M059J (cell line): ENCODE measurements around the gene HSF5. TPM values are rescaled to one million over a fixed set of nuclear protein-coding genes. Genes with fewer than 3 reads are reported as not detected.
A peak's percentile ranks its signal among the peaks of the same experiment; 100 is the strongest.

Experiments
- DNase-seq: peaks from one replicate; pipeline ENCODE4 v3.0.0-alpha.2; 2012; ENCODE audit warnings: low read depth
- total RNA-seq: library from RNA; depleted of rRNA; stranded (reverse); fragments of >200 nt; shearing (Covaris generic); gene quantifications from 2 replicates; pipeline ENCODE4 v1.2.3, GENCODE V29; 2014

The HSF5 gene
- total RNA-seq, 1 experiment from 2014 or later: not detected

DNA sequence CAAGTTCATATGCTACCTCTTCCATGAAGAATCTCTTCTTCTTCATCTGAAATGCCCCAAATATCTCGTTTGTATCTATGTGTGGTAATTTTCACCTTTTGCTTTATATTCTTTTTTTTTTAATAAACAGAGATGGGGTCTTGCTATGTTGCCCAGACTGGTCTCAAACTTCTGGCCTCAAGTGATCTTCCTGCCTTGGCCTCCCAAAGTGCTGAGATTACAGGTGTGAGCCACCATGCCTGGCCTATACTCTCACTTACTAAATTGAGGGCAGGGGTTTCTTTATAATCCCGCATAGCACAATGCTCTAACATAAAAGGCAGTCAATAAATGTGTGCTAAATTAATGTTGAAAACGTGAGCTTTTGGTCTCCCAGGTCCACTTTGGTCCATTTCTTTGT, 101.5 kb downstream of the HSF5 start:
- no peak for DNase-seq

DNA sequence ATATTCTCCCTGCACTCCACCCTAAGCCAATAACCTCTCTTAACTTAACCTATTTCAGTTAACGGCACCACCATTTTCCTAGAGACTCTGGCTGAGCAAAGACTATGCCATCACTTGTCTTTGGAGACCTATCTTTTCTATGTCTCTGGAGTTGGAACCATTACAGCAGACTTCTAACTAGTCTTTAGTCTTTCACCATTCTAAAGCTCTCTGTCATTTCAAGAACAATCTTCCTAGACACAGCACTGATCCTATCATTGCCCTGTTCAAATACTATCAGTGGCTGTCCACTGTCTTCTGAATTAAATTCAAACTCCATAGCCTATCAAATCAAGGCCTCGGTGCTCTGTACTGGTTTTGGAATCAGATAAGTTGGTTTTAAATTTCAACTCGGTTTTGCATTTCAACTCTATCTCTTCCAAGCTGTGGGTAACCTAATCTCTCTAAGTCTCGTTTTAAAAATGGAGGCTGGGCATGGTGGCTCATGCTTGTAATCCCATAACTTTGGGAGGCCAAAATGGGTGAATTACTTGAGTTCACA, 102.8 kb downstream of the HSF5 start:
- DNase-seq: no peak

DNA sequence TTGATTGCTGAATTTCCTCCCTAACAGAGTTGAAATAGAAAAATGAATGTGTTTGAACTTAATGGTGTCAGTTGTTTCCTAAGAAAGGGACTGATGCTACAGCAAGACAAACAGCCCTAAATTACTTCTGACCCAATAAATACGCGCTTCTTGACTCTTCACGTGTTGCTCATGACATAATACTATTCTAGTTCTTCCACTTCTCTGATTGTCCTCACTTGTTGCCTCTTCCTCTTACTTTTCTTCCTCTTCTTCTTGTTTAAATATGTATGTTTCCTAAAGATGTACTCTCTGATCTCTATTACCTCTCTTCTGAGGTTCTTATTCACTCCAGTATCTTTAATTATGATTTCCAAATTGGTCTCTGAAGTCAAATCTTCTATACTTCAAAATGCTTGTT, 103.3 kb downstream of the HSF5 start:
- DNase-seq: no peak

DNA sequence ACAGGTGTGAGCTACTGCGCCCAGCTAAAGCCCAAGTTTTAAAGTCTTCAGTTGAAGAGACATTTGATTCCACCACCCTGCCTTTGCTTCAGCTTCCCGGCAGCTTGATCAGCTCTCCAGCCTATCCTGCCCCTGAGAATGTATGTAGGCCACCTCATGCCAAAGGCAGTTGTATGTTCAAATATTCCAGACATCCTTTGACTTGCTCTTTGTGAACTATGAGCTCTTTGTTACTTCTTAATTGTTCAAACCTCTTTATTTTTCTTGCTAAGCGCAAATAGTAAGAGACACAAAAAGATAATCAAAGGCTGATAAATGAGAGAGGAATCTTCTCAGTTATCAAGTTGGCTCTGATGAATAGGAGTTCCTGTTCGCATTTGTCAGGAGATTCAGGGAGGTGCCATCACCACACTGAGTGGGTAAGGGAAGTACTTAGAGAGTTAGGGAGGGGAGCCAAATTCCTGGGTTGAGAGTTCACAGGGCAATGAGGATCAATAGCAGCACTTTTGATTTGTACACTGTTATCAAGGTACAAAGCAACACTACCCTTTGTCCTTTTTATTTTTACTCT, 104.2 kb downstream of the HSF5 start:
- DNase-seq: no peak

DNA sequence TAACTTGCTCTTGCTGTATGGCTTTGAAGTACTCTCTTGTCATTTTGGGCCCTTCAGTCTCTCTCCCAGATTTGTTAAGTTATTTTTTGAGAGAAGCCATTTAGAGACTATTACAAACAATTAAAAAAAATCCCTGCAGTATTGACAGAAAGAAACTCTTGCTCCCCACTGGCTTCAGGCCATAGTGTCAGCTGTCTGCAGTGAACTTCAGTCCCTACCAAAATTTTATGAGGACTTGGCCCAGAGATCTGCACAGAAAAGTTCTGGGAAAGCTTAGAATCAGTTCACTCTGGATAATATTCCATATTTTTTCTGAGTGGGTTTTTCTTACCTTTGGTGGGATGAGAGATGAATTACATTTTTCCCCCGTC, 105.4 kb downstream of the HSF5 start:
- no peak for DNase-seq

DNA sequence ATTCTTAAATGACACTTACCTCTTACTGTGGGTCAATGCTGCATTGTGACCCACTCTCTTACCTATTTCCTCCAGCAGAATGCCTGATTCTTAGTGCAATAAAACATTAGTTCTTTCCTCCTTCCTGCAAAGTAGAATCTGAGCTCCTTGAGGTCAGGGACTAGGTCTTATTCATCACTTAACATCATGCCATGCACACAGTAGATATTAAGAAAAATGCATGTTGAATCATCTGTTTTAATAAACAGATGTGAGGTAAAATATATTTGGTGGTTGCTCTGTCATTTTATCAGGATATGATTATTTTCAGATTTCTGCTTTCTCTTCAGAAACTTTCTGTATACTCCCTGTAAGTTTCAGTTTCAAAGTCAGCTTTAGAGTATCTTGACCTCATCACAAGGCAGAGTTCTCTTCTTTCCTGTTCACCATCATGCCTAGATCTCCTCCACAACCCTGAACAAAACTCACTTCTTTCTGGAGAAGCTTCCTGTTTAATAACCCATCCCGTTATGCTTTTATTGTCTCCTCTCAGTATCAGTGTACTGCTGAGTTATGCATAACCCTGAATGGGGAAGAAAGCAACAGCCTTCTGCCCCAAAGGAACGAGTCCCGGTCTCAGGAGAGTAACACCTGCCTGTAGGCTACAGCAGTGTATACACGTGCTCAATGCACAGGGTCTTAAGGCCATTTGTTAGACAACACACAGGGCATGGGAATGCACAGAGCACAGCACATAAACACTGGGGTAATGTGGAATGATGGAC, 105.9 kb downstream of the HSF5 start:
- no peak for DNase-seq

DNA sequence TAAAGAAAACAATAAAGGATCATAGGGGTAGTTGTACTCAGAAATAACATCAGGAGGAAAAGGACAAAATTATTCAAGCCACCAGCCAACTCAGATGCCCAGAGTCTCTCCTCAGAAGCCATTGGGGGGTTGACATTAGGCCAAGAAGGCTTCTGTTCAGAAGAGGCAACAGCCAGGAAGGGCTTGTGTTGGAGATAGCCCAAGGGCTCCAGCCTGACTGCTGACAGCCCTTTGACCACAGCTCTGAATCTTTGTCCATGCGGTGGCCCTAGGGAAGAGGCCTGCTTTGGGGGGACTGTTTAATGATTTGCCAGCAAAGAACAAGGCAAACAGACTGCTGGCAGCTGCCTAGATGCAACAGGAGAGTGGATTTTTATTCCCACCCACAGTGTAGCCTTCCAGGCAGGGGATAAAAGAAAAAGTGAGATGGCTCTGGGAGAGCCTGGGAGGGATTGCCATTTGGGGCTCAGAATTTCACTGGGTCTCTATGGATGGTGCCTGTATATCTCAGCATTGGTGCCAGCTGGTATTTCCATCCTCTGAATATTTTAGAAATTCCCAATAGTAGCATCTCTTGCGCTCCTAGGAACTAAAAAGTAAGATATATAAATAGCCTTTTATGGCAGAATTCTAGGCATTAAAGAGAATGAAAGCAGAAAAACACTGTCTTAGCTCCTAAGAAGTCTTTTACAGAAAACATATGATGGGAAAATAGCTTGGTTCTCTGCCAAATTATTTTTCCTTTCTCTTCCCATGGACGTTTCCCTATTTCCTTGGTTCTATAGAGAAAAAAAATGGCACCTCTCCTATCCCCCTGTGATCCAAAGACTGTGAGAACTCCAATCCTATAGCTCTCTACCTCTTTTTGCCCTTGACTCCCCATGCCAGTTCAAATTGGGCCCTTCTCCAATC, 106.8 kb downstream of the HSF5 start:
- DNase-seq: peak; percentile 30

DNA sequence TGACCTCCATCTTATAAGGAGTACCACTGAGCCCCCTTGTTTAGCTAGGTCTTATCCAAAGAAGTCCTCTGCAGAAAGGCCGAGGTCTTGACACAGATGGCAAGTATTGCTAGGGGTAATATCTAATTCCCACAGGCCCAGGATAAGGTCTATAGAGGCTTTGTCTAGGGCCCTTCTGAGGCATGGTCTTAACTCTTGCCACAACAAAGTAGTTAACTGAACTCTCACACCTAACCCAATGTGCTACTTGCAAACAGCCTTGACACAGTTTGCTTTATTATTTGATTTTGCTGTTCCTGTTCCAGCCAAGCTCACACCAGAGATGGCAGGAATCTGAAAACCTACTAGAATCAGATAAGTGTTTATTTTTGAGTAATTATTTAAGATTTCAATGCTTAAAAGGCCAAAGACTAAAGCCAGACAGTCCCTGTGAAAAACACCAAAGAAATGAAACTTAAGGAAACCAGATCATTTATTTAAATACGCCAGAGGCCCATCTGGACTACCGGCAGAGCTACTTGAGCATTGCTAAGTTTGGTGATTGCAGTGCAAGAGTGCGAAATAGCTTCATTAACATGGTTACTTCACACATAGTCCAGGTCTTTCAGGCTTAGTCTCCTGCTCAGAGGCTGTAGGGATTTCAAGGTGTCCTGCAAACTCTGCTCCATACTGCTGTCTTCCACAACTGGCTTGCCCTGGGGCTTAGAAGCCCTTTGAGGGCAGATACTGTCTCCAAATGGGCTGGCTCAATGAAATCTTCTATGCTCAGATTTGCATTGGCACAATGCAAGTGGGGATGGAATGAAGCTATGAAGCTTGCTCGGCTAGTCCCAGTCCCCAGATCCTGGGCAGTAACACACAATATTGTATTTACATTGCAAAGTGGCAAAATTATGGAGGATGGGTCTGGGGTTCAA, 107.7 kb downstream of the HSF5 start:
- no peak for DNase-seq

DNA sequence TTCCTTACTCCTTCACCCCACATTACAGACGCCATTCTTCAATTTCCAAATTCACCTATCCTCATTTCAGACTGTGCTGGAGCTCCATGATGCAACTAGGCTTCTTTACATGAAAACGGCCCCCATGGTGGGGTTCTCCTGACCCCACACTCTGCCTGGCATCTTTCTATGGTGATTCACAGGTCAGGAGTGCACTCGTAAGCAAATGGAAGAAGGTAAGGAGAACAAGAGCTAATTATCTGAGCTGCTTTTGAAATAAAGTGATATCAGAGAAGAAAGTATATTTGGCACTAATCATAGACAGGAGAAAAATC, 108.7 kb downstream of the HSF5 start:
- DNase-seq: no peak

DNA sequence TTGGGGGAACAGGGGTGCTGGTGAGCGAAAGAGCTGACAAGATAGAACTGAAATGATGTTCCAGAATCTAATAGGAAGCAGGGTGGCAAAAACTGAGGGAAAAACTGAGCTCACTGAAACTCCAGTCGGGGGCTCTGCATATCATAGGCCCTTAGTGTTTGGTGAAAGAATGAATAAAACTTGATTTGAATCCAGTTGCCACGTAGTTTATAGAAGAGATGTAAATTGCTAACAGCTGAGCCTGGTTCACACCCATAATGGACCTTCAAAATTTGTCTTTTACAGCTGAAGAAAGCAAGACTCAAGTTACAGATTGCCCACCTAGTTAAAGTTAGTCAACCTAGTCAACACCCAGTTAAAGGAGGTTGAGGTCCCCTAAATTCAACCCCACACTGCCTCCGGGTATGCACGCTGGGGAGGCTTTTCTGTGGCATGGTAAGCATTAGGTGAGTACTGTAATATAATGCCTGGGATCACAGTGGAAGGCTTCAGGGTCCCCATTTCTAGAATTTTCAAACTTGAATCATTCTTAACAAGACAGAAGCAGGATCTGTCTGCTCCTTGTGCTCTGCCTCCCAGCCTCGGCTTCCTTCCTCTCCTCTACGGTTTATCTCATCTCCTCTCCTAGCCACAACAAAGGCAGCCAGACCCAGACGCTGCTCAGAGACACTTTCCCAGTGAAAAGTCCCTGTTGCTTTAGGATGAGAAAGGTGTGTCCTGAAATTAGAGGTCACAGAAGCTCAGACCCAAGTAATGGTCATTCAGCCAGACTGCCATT, 109.3 kb downstream of the HSF5 start:
- DNase-seq: no peak

DNA sequence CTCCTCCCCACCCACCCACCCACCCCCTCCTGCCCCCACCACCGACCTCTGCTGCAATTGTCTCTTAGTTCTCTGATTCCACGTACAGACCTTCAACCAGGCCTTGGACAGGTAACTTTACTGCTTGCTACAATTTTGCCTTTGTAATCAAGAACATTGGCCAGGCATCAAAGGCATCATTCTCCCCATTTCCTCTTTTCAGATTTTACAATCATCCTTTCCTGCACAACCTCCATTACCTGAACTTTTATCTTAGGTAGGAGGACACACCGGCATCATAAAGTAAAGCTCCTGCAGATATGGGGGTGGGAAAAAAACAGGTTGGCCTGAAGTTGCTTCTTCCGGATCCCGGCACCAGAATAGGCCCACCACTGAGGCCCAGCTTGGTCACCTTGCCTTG, 110.5 kb downstream of the HSF5 start:
- DNase-seq: no peak

DNA sequence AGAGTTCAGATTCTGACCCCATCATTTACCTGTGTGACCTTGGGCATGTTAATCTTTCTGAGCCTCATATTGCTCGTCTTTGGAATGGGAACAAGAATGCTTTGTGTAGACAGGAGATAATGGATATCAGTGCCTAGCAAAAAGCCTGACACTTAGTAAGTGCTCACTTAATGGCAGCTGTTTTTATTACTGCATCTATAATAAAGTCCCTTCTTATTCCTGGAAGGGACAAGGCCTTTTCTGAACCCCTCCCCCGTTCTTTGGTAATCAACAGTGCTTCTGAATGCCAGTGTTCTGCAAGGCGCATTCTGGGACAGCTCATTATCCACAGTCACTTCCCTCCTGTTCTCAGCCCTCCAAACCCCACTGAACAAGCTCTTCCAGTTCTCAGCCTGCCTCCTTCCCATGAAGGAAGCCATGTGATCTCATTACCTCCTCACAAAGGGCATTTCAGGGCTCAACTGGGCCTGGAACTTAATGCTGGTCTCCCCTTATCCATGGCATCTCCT, 111.1 kb downstream of the HSF5 start:
- DNase-seq: no peak

DNA sequence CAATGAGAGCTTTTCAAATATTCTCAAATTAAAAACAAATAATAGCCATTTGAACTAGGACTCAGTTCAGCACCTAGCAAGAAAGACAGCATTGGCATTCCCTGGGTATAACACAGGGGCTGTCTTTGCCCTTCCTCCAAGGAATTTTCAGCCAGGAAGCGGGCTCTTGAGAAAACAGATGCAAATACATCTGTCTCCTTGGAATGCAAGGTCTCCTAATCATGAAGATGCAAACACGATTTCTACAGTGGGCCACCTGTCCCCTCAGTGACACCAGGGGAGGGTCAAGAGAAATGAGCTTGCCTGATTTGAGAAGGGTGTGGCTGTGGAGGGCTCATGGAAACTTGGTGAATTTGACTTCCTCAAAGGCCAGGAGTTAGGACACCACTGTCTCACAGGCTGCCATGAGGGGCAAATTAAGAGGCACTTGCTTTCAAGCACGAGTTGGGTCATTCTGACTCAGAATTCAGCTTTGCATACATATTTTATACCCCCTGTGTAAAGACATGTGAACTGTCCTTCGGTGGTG, 111.7 kb downstream of the HSF5 start:
- DNase-seq: no peak

DNA sequence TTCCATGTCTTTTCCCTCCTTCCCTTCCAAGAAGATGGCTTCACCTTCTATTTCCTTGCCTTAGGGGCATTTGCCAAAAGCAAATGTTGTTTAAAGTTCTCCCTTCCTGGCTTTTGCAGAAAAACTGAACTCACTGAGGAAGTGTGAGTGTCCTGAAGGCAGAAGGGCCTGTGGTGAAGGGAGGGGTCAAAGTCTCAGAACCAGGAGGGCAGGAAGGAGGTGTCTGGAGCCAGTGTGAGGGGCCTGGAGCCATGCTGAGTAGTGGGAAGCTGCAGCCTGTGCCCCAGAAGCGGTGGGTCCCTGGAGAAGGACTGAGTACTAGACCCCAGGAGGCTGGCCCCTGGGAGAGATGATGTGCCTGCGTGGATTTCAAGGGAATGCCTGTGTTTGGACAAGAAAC, 112.4 kb downstream of the HSF5 start:
- no peak for DNase-seq

DNA sequence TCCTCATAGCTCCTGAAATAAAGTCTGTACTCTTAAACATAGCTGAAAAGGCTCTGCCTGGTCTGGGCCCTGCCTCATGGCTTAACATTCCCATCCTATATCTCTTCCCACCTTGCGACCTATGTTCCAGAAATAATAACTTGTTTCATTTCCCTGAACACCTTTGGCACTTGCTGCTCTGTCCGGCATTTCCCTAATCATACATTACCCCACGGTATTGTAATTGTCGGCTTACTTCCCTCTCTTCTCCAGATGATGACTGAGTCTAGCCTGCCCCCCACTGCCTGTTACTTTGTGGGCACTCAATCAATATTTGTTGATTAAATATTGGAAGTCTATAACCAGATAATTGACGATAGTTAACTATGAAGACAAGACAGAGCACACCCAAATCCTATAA, 113.0 kb downstream of the HSF5 start:
- no peak for DNase-seq

DNA sequence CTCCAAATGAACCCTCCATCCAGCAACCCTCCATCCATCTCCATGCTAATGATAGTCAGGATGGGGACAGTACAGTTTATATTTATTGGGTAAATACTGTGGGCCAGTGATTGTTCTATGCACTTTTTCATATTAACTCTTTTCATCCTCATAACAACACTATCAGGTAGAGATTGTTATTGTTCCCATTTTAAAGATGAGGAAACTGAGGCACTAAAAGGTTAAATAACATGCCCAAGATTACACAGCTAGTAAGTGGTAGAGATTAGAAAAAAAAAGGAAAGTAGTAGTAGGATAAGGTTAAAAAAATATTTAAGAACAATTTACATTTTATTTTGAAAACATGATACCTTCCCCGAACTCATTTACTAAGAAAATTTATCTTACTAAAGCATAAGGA, 114.3 kb downstream of the HSF5 start:
- no peak for DNase-seq

DNA sequence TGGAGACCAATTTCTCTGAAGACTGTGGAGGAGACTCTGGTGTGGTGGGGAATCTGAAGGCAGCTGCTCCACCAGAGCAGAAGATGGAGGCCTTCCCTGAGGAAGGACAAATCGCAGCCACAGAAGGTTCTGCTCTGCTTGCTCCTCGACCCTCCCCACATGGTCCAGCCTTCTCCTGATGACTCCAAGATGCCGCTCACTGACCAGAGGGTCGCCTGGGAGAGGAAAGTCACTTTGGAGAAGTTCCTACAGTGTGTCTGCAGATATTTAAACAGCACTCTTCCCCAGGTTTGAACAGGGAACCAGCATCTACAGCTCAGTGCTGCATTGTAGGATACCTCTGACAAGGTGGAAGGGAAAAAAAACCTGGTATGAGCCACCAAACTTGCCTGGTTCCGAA, 115.2 kb downstream of the HSF5 start:
- no peak for DNase-seq

DNA sequence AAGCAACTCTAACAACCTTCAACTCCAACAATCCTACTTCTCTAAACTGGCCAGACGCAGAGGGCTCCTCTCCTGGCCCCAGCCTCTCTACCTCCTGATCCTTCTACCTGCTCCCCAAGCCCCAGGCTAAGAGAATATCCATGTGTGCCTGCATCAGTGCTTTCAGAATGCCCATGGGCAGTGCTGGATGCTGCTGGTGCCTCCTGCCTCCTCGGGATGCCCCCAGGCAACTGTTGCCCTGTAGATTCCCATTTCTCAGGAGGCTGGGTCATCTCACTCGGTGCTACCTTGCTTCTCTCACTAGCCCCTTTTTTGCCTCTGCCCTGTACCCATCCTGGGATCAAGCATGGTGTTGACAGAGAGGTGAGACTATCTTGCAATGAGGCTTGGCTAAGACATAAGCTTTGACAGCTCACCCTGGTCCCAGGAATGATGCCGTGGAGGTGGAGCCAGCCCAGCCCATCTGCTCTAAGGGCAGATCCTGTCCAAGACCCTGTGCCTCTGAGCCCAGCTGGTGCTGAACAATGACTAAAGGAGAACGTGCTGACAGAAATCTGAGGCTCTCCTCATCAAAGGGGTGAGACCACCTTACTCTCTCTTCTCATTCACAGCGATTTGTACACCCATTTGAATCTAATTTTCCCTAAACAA, 116.8 kb downstream of the HSF5 start:
- no peak for DNase-seq

DNA sequence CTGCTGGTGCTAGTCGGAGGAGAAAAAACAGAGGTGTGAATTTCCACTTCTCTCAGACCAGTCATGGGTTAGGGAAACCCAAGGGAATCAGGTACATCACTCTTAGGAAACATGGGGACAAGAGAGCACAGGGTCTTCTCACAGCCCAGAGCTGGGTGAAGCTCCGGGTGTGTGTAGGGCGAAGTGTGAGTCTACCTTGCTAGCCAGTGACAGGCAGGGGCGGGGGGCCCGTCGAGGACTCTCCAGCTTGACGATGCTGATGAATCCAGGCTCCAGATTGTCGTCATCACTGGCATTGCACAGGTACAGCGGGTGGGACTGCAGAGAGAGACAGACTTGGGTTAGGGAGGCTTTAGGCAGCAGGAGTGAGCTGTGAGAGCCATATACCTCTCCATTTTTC, 117.5 kb downstream of the HSF5 start:
- DNase-seq: no peak

DNA sequence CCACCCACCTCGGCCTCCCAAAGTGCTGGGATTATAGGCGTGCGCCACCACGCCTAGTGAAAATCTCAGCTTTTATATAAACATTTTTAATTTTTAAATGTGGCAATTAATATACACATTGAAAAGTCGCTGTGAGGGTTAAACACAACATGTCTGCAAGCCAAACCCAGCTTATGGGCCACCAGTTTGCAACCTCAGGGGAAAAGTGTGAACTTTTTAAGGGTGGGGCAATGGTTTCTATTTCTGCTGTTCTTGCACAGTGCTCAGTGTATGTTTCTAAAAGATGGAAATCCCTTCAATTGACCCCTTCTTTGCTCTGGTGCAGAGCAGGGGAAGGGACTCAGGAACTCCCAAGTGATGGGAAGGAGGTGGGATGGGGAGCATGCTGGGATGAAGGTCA, 117.9 kb downstream of the HSF5 start:
- no peak for DNase-seq
